ENCODE measurements around the gene BDKRB1.

BDKRB1 gene

DNA sequence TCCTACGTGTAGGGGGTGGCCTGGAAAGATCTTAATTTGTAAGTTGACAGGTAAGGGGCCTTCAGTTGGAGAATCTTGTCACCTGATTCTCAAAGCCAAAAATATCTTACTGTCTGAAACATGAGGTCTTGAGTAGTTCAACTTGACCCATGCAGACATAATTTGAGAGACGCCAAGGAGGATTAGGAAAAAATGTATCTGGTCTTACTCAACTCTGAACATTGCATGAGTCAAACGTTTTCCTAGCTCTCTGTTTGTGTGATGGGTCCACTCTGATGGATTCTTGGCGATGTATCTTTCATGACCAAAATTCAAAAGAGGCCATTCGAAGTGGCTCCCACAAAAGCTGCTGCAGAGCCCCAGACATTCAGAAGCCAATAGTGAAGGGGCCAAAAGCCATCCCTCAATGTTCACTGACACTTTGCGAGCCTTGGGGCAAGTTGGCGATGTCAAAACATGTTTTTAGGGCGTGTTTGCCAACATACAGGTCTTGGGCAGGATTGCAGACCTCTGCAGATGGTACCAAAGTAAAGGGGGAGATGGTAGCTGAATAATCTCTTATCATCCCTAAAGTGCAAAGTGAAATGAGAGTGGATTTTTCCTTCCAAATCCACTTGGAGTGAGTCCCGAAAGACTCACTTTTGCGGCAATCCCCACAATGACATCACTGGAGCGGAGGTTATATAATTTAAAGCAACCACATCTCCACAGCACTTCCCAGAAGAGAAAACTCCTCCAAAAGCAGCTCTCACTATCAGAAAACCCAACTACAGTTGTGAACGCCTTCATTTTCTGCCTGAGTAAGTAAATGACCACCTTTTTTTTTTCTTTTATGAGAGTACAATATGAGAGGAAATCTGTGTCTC, at the start of gene BDKRB1:
Gene BDKRB1 (plus strand): TSS at position 710 of the 866 bp plus-strand sequence. CDS start 7,473 bp downstream, outside the sequence.
- peak; percentile 85 to 88 for DNase-seq (ENCODE audit: low read depth in 2 of 2)

DNA sequence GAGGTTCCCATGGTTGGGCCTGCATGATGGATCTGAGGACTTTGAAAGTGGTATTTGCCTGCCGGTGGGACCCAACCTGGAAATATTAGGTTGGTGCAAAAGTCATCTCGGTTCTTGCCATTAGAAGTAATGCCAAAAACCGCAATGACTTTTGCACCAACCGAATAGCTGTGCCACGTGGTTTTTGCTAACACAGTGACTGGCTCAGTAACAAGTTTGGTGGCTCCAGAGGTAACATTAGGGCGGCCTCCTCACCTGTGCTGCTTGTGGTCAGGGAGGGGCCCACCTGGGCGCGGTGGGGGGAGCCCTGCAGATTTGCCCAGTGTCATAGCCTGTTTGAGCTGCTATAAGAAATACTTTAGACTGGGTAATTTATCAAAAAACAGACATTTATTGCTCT, 49.5 kb upstream of the BDKRB1 start:
- DNase-seq (ENCODE audit: low read depth in 2 of 2): no peak

DNA sequence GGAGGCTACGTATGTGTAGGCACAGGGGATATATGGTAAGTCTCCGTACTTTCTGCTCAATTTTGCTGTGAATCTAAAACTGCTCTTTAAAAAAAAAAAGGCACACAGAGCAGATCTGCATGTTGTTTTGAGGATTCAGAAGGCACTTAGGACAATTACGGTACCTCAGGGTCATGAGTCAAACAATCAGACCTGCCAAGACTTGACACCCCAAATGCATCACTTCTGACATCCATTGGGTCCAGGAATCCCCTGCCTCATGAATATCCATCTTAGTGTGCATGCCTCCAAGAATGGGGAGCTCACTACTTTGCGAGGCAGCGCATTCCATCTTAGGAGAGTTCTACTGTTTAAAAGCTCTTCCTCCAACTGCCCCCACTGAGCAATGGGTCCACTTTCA, 48.3 kb upstream of the BDKRB1 start:
- no peak for DNase-seq (ENCODE audit: low read depth in 2 of 2)

DNA sequence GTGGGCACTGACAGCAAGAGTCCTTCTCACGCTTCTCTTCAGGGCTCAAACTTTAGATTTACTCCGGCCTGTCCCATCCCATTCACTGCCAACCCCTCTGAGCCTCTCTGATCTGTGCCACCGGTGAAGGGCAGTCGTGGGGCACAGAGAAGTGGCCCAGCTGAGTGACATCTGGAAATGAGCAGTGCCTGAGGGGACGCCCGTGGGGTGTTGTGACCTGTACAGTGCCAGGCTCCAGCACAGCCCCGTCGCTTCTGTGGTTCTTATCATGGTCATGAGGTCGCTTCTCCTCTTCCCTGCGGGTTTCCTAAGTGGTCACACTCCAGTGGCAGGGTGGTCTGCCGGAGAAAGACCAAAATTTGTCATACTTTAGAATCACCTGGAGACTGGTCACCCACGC, 47.3 kb upstream of the BDKRB1 start:
- no peak for DNase-seq (ENCODE audit: low read depth in 2 of 2)

DNA sequence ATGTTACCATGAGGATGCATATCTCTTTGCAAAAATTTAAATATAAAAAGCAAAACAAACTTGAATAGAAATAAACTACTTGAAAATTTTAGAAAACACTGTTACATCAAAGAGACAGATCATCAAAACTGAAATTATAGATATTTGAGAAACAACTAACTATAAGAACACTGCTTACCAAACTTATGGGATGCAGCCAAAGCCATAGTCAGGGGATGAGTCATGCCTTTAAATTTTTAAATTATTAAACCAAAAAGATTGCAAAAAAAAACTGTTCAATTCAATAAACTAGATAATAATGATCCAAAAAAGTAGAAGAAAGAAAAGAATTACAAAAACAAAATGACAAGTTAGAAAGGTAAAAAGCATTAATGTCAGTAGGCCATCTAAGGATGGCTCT, 43.9 kb upstream of the BDKRB1 start:
- no peak for DNase-seq (ENCODE audit: low read depth in 2 of 2)

DNA sequence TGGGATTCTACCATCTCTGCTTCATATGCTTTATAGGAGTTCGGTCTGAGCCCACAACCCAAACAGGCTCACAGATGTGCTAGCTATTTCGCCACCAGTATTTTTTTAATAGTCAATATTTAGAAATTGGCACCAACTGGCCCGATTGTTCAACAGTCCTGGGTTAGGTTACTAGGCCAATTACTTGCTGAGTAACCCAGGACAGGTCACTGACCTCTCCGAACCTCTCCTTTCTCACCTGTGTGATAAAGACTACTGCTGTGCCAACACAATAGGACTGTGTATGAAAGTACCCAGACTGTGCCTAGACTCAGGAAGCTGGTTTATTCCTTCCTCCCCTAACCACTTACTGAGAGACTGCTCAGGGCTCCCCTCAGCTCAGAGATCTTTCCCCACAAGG, 43.1 kb upstream of the BDKRB1 start:
- DNase-seq (ENCODE audit: low read depth in 2 of 2): no peak

DNA sequence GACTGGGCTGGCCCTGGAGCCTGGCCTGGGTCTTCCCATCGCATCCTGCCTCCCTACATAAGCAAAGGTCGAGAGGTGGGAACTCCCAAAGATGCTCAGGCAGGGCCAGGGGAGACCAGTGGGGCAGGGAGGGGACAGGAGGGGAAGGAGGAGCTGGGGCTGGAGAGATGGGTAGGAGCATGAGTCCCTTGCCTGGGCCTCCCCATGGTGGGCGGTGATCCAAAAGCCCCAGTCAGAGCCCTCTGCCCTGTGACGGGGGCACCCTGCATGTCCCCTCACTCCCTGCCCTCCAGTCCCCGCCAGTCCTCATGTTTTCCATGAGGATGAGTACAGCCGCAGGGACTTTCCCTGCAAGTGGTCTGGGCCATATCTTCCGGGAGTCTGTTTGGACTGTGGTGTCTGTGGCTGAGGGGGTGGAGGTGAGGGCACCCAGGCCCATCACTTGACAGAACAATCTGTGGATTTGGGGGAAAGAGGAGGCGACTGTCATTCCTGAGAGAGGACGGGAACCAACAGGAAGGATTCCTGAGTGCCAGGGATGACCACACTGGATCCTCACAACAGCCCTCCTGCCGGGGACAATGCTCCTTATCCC, 42.0 kb upstream of the BDKRB1 start:
- DNase-seq (ENCODE audit: low read depth in 2 of 2): no peak

DNA sequence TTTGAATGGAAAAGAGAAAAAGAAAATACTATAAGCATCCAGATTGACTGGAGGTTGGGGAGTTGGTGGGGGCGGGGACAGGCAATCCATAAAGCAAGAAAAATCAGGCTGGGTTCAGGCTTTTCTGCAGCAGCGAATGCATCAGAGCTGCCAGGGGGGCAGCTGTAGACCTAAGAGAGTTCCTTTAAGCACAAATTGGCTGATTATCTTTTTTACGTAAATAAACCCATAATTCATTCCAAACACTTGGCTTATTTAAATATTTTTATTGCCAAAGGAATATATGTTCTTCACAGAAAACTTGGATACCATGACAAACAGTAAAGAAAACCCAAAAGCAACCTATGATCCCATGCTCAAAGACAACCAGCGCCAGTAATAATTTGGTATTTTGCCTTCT, 41.2 kb upstream of the BDKRB1 start:
- DNase-seq (ENCODE audit: low read depth in 2 of 2): no peak

DNA sequence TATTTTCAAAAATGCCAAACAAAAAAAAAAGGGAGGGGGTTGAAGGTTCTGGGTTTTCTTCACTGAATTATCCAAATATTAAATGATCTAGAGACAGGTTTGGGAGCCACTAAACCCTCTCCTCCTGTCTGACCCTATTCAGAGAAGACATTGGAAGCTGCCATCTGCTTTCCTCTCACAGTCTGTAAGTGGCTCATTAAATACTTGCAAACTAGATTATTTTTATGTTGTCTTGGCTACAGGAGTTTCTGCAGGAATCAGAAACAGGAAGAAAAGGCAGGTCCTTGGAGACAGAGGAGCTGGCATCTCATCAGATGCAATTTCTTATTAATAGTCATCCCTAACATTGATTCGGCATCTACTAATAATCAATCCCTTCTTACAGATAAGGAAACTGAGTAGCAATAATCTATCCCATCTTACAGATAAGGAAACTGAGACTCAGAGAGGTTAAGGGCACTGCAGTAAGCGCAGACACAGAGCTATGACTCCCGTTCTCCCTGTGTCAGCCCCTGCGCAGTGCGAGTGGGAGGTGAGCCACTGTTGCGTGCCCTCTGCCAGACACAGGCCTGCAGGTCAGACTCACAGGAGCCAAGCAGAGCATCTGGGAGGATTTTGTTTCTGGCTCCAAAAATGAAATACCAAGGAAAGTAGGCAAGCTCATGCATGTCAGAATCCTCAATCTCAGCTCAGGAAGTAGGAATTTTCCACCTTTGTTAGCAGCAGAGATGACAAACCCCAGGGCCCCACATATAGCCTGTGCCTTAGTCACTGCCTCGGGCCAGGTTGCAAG, 40.4 kb upstream of the BDKRB1 start:
- DNase-seq (ENCODE audit: low read depth in 2 of 2): no peak

DNA sequence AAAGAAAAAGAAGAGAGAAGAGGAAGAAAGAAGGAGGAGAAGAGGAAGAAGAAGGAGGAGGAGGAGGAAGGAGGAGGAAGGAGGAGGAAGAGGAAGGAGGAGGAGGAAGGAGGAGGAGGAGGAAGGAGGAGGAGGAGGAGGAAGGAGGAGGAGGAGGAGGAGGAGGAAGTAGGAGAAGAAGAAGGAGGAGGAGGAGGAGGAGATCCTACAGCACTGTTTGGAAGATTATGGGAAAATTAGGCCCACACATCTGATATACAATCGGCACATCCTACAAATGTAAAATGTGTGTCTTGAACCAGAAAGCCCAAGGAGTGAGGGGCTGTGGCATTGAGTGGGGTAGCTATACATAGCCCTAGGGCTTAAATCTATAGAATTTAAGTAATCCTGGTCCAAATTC, 39.4 kb upstream of the BDKRB1 start:
- DNase-seq (ENCODE audit: low read depth in 2 of 2): no peak

DNA sequence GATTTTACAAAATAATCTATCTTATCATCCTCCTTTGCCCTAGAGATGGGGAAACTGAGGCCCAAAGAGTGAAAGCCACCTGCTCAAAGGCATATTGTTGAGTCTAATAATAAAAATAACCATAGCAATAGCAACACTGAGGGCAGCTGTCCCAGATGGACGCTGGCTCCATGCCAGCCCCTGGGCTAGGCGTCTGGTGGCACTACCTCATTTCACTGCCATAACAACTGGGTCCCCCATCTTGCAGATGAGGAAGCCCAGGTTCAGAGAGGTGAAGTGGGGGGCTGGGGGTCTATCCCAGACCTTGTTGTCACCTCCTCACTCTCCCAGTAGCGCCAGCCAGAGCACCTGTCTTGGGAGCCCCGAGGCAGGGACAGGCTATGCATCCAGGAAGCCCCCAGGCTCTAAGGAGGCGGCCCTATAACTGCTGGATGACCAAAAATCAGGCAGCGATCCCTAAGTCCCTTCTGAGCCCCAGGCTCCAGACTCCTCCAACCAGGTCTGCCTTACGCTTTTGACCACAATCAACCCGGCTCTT, 38.6 kb upstream of the BDKRB1 start:
- no peak for DNase-seq (ENCODE audit: low read depth in 2 of 2)

DNA sequence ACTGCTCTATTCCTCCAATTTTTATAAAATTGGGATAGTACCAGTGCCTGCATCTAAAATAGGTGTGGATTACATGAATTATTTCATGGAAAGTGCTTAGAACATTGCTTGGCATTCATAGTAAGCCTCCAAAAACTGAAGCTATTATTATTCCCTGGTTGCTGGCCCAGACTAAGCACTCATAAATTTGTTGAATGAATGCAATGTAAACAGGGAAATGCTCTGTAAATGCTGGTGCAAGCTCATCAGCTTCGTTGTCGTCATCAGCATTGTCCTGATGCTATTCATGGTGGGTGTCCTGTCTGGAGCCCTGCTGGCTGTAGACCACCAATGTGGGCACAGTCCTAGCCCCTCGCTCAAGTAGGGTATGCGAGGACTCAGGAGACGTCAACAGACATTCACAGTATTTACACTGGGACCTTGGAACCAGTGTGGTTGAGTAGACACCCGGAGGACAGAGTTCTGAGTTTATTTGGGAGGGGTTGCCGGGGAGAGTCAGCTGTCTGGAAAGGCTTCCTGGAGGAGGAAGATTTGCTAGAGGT, 34.8 kb upstream of the BDKRB1 start:
- DNase-seq (ENCODE audit: low read depth in 2 of 2): no peak

DNA sequence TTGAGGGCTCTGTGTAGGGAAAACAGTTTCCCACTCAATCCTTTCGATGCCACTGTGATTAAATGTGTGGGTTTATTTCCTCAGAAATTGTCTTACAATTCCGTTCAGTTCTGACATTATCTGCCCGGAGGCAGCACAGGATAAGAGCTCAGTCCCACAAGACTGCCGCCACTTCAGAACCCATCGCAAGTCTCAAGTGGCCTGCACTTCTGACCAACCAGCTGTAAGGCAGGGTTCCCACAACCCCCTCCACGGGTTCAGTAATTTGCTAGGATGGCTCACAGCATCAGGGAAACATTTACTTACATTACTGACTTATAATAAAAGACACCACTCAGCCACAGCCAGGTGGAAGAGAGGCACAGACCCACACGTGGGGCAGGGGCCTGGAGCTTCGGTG, 34.2 kb upstream of the BDKRB1 start:
- DNase-seq (ENCODE audit: low read depth in 2 of 2): no peak

DNA sequence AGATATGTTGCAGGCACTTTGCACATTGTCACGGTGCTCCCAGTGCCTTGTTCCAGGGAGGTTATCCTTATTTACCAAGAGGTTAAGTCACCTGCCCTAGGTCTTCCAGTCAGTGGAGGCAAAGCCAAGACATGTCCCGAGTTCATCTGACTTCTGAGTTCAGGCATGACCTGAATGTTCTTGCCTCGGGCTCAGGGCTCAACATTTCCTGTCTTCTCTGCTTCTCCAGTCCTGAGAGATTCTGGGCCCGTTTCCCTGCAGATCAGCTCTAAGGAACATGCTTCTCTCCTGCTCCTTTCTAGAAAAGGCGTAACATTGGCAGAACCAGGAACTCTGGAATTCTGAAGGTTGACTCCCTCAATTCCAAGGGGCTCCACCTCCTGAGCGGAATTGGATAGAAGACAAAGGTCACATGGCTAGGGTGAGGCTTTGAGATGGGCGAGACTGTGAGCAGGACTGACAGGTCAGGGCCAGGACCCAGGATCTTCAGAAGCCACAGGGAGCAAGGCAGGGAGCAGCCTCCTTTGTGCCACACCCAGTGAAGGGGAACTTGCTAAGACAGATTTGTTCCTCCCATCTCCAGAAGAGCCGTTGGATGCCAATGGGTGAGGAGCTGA, 31.4 kb upstream of the BDKRB1 start:
- no peak for DNase-seq (ENCODE audit: low read depth in 2 of 2)

DNA sequence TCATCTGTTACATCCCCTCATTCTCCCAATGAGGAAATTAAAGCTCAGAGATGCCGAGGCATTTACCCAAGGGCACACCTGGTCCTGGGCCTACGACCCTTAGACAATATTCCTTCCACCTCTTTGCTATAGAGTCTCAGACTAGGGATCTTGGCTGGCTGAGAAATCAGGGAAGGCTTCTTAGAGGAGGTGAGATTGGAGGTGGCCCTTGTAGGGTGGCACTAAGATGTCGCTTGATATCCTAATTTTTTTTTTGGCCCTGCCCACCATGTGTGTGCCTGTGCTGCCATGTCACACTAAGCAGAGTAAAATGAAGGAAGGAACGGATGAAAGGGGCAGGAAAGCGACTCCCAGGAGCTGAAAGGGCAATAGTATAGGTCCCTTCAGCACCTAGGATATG, 30.8 kb upstream of the BDKRB1 start:
- no peak for DNase-seq (ENCODE audit: low read depth in 2 of 2)

DNA sequence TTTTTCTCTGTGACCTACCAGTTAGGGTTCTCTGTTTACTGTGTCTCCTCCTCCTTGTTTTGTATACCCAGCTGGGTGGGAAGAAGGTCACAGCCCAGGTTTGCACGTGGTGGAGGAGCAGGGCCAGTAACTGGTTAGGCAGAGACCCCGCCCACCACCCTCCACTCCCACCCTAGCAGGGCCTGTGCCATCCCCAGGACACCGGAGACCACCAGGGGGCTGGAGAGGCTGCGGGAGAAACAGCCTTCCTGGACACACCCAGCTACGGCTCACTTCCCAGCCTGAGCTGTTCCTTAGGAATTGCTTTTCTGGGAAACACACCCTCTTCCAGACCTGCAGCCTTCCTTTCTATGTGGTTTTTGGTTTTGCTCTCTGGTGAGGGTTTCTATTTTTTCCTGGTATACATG, 30.3 kb upstream of the BDKRB1 start:
- peak; percentile 39 to 46 for DNase-seq (ENCODE audit: low read depth in 2 of 2)

DNA sequence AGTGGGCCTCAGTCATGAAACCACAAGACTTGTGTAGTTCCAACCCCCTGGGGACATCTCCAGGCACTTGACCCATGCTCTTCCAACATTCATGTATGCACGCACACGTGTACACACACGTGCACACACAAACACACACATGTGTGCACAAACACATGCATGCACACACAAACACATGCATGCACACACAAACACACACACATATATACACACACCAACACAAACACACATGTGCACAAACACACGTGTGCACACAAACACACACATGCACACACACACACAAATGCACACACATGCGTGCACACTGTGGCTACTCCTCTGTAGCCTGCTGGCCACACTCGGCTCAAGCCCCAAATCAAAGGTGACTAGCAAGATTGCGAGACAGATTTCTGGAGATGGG, 28.6 kb upstream of the BDKRB1 start:
- no peak for DNase-seq (ENCODE audit: low read depth in 2 of 2)

DNA sequence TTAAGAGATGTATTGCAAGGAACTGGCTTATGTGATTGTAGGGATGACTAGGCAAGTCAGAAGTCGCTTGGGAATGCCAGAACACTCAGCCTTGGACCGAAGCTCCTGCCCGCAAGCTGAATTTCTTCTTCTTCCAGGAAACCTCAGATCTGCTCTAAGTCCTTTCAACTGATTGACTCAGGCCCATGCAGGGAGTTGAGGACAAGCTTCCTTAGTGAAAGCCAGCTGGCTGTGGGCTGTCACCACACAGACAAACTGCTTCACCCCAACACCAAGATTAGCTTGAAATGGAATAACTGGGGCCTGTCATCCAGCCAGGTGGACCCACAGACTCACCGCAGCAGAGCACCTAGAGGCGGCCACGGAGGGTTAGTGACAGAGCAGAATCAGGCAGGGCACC, 26.7 kb upstream of the BDKRB1 start:
- no peak for DNase-seq (ENCODE audit: low read depth in 2 of 2)

DNA sequence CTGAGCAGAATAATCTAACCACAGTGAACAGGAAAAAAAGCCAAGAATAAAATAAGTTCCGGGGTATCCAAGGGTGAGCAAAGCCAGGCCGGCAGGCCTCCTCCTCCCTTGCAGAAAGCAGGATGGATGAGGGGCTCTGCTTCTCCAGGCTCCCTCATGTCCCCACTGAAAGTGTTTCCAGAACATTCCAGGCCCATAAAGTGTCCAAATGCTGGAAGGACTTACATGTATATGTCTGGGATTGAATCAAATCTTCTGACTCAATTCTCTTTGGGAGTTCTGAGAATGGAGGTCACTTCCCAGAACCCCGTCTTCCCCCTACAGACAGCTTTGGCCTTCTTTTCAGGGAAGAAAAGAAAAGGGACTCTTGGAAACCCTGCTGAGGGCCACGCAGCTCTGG, 25.0 kb upstream of the BDKRB1 start:
- no peak for DNase-seq (ENCODE audit: low read depth in 2 of 2)

DNA sequence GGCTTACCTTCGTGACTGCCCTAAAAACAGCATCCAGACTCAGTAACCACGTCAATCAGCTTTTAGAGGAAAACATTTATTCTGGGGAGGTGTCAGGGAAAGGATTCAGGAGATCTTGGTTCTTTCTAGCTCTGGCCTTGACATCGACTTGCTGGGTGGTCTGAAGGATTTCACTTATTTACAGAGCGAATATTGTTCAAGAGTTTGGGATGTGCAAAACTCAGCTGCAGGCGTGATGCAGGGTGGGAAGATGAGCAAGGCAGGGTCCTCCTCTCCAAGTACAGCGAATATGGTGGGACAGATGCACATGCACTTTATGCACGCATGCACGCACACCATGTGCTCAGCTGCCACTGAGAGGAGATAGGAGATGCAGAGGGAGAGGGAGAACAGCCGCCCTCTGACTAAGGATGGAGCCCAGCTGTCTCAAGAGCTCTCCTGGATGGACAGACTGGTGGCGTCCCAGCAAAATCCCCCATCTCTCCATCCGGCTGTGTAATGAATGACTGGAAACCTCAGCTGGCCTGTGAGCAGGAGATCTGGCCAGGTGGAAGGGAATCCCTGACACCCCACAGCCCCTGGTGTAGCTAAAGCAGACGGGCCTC, 24.4 kb upstream of the BDKRB1 start:
- no peak for DNase-seq (ENCODE audit: low read depth in 2 of 2)

DNA sequence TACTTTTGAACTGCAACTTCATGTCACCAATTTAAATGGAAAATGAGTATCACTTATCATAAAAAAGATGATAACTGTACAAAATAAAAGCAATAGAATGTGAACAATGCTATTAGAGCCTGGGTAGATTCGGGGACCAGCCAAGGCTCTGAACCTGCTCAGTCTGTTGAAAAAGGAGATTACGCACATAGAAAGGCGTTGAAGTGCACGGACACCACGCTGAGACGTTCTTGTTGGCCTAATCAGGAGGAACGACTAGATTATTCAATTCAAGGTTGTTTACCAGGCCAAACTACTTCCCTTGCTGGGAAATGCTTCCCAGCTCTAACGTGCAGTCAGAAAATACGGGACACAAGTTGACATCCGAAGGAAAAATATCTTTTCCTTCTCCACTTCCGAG, 23.5 kb upstream of the BDKRB1 start:
- no peak for DNase-seq (ENCODE audit: low read depth in 2 of 2)
